Measurements from ENCODE around the gene GSTA4.
"Not testable (repeated sequence)": the region's sequence is repeated elsewhere in the genome, so short reads cannot be mapped to it uniquely, and the experiment has no call there.

The GSTA4 gene

GRCh38 chr6:52969359-52969758 lies 25.7 kb downstream of the GSTA4 start:
- DNase-seq = no peak

- DNase-seq = no peak
Observed at GRCh38 chr6:52966101-52966500, 29.0 kb downstream of the GSTA4 start.

- no peak for DNase-seq
Observed at GRCh38 chr6:52965380-52965779, 29.7 kb downstream of the GSTA4 start.

- DNase-seq = no peak
Observed at GRCh38 chr6:52964318-52964717, 30.8 kb downstream of the GSTA4 start.

GRCh38 chr6:52962701-52963100 lies 32.4 kb downstream of the GSTA4 start:
- no peak for DNase-seq

GRCh38 chr6:52961022-52961421 lies 34.1 kb downstream of the GSTA4 start:
- DNase-seq = not testable (repeated sequence)

GRCh38 chr6:52960211-52960610 lies 34.9 kb downstream of the GSTA4 start:
- DNase-seq = not testable (repeated sequence)

- no peak for DNase-seq
Observed at GRCh38 chr6:52958546-52959255, 36.4 kb downstream of the GSTA4 start.

- DNase-seq = no peak
Observed at GRCh38 chr6:52955871-52956270, 39.2 kb downstream of the GSTA4 start.

- no peak for DNase-seq
Observed at GRCh38 chr6:52953911-52954839, 40.9 kb downstream of the GSTA4 start.

GRCh38 chr6:52946306-52946705 lies 48.8 kb downstream of the GSTA4 start:
- DNase-seq = no peak

GRCh38 chr6:52942821-52943220 lies 52.3 kb downstream of the GSTA4 start:
- DNase-seq = not testable (repeated sequence)

- DNase-seq = no peak
Observed at GRCh38 chr6:52942221-52942620, 52.9 kb downstream of the GSTA4 start.

GRCh38 chr6:52937908-52938307 lies 57.2 kb downstream of the GSTA4 start:
- no peak for DNase-seq

GRCh38 chr6:52933778-52934177 lies 61.3 kb downstream of the GSTA4 start:
- no peak for DNase-seq

GRCh38 chr6:52931351-52931750 lies 63.7 kb downstream of the GSTA4 start:
- no peak for DNase-seq

- DNase-seq = no peak
Observed at GRCh38 chr6:52929321-52930164, 65.5 kb downstream of the GSTA4 start.

All from activated CD4-positive, alpha-beta T cell treated with anti-CD3 and anti-CD28 coated beads for 4 hours (primary cell).